NT2/D1 (cell line): ENCODE data around the gene DHX9.

Experiments
- YY1 ChIP-seq: IDR thresholded peaks from 2 replicates; pipeline ENCODE4 v1.6.1; 2011; ENCODE audit not compliant: insufficient read length, insufficient read depth
- ZNF274 ChIP-seq: IDR thresholded peaks from 2 replicates; pipeline ENCODE4 v1.6.1; 2011; ENCODE audit warnings: mild to moderate bottlenecking, low read depth, low read length

GRCh38 chr1:182847105-182847504, 8.0 kb downstream of the DHX9 start:
- TF ChIP-seq ZNF274 (no peak), YY1 (no peak)
